IPS DF 6.9 (cell line): ENCODE measurements around the gene UPP2.

ENCODE experiments used
- DNase-seq: peaks from one replicate; pipeline ENCODE4 v3.0.0-alpha.2; 2013; ENCODE audit warnings: low read depth, low spot score
- H3K27ac ChIP-seq: one replicate; pipeline ENCODE4 v1.5.1; 2013; ENCODE audit warnings: low read length, control low read depth
- H3K27me3 ChIP-seq: 2 replicates; pipeline ENCODE4 v1.6.1; 2013; ENCODE audit warnings: mild to moderate bottlenecking, low read length; ENCODE audit not compliant: control insufficient read depth, insufficient read depth
- H3K36me3 ChIP-seq: 2 replicates; pipeline ENCODE4 v1.6.1; 2013; ENCODE audit warnings: low read length; ENCODE audit not compliant: control insufficient read depth, insufficient read depth
- H3K4me1 ChIP-seq: 2 replicates; pipeline ENCODE4 v1.6.1; 2013; ENCODE audit warnings: low read length; ENCODE audit not compliant: control insufficient read depth, insufficient read depth
- H3K4me3 ChIP-seq: 2 replicates; pipeline ENCODE4 v1.5.1; 2013; ENCODE audit warnings: mild to moderate bottlenecking, low read length
- H3K9me3 ChIP-seq: 2 replicates; pipeline ENCODE4 v1.6.1; 2013; ENCODE audit warnings: low read length, inconsistent platforms; ENCODE audit not compliant: control insufficient read depth, insufficient read depth
- WGBS: extraction: QIAGEN DNeasy Blood & Tissue Kit; methylation state at CpG from one replicate; pipeline ENCODE4 v1.1.7; 2013; ENCODE audit warnings: mixed read lengths, missing lambda C conversion rate; ENCODE audit not compliant: insufficient read length, insufficient coverage; 5-methylcytosine and 5-hydroxymethylcytosine counted together

The UPP2 gene

DNA sequence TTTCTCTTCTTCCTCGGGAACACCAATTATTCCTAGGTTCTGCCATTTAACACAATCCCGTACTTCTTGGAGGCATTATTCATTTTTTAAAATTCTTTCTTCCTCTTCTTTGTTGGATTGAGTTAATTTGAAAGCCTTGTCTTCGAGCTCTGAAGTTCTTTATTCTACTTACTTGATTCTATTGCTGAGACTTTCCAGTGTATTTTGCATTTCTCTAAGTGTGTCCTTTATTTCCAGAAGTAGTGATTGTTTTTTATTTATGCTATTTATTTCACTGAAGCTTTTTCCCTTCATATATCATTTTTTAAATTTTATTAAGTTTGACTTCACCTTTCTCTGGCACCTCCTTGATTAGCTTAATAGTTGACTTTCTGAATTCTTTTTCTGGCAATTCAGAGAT, 13.6 kb upstream of the UPP2 start:
- H3K27ac ChIP-seq = no peak overlapping the region
- H3K36me3 ChIP-seq = no peaks in the 10 kb centered on the region
- H3K27me3 ChIP-seq = no peaks in the 10 kb centered on the region
- no peaks in the 10 kb centered on the region for H3K9me3 ChIP-seq
- H3K4me3 ChIP-seq = no peak overlapping the region
- no peak for DNase-seq
- H3K4me1 ChIP-seq = no peaks in the 10 kb centered on the region
- WGBS = no CpG with 5 or more reads among the region's 3 CpGs

DNA sequence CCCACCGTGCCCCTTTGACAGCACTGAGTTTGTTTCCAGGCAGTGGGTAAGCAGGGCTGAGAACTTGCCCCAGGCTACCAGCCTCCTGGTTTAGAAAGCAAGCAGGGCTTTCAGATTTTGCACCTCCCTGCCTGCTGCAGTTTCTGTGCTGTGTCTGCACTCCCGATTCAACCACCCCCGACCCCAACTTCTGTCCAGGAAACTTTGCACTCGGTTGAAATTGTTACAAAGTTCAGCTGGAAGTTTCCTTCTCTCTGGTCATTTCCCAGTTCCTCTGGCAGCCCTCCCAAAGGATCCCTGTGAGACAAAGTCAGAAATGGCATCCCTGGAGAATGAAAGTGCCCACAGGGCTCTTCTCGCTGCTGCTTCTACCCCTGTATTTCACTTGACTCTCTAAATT, 12.4 kb upstream of the UPP2 start:
- no peak overlapping the region for H3K4me3 ChIP-seq
- WGBS = no CpG with 5 or more reads among the region's 5 CpGs
- DNase-seq = no peak

DNA sequence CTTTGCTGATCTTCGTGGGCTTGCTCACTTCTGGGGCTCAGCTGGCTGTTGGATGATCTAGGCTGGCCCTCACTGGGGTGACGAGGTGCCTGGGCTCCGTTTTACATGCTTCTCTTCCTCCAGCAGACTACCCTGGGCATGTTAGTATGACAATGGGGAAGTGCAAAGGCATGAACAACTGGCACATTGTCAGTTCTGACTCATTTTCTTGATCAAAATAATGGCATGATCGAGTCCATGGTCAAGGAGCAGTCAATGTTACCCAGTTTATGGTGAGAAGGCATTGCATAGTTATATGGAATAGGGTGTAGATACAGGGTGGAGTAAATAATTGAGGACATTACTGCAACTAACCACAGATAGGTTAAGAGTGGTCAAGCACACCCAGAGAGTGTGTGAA, 10.0 kb upstream of the UPP2 start:
- WGBS = no CpG with 5 or more reads among the region's 4 CpGs
- Histone ChIP-seq H3K27ac (no peak overlapping the region), H3K9me3 (no peaks in the 10 kb centered on the region)

More for the DNA sequence above, 12.4 kb upstream of the UPP2 start:
- no peaks in the 10 kb centered on the region for H3K27me3 ChIP-seq
- H3K9me3 ChIP-seq = no peaks in the 10 kb centered on the region
- H3K36me3 ChIP-seq = no peaks in the 10 kb centered on the region
- H3K27ac ChIP-seq = no peak overlapping the region
- no peaks in the 10 kb centered on the region for H3K4me1 ChIP-seq

DNA sequence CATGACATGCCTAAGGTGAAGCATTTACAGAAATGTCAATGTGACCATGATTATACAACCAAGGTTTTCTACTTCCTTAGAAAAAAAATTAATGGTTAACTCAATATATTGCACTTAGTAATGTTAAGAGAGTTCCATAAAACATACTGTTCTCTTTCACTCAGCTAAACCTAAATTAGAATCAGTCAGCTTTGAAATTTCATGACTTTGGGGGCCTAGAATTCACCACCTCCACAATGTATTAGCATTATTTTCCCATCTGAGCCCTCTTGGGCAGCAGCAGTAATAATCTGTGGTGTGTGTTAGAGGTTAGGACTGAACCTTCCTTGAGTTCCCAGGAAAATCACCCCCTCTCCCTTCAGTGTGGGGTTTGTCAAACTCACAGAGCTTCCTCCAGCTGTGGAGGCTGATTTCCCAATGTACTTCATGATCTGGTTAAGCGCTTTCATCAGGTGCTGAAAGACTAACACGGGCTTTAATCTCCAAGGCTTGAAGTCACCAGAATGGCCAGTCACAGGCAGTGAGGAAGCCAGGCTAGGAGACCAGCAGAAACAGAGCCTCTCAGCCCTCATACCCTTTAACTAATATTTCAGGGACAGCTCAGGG, 7.1 kb upstream of the UPP2 start:
- Histone ChIP-seq H3K27me3 (no peaks in the 10 kb centered on the region), H3K4me3 (no peak overlapping the region), H3K9me3 (no peaks in the 10 kb centered on the region), H3K36me3 (no peaks in the 10 kb centered on the region), H3K27ac (no peak overlapping the region), H3K4me1 (no peaks in the 10 kb centered on the region)
- no peak for DNase-seq
- WGBS = no CpG with 5 or more reads among the region's 2 CpGs

More for the DNA sequence above, 10.0 kb upstream of the UPP2 start:
- Histone ChIP-seq H3K36me3 (no peaks in the 10 kb centered on the region), H3K27me3 (no peaks in the 10 kb centered on the region), H3K4me3 (no peak overlapping the region), H3K4me1 (no peaks in the 10 kb centered on the region)
- no peak for DNase-seq

DNA sequence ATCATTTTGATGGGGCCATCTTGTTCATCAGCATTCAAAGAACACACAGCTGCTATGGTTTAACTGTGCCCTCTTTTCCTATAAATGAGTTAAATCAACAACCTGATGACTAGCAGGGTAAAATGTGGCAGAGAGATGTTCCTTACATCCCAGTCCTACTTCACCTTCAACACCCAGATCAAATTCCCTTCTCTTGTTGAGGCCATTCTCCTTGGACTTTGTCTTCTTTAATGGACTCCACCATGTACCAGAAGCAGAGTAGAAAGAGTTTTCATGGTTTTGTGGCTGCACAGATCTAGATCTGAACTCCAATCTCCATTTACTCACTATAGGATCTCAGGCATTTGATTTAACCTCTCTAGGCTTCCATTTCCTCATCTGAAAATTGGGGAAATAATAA, 6.4 kb upstream of the UPP2 start:
- Histone ChIP-seq H3K4me1 (no peaks in the 10 kb centered on the region), H3K27ac (no peak overlapping the region)
- no peak for DNase-seq

DNA sequence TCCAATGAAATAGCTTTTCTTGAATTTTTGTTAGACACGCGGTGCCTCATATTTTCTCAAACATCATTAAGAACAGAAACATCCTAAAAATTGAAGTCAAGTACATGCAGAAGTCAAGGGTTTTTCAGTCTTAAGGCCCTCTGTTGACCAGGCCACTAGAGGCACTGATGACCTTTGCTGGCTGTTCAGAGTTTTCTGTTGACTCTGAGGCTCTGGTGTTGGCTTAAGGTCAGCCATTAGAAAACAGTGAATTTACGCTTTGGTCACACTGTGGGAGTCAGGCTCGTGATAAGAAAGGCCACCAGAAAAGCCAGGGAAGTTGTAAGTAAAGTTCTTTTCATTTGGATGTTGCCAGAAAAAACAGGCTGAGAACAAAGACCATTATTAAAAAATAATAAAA, 5.8 kb upstream of the UPP2 start:
- Histone ChIP-seq H3K27ac (no peak overlapping the region), H3K4me3 (no peak overlapping the region), H3K36me3 (no peaks in the 10 kb centered on the region), H3K27me3 (no peaks in the 10 kb centered on the region), H3K9me3 (no peaks in the 10 kb centered on the region), H3K4me1 (no peaks in the 10 kb centered on the region)
- DNase-seq = no peak
- no CpG with 5 or more reads among the region's 4 CpGs for WGBS

More for the DNA sequence above, 6.4 kb upstream of the UPP2 start:
- Histone ChIP-seq H3K4me3 (no peak overlapping the region), H3K36me3 (no peaks in the 10 kb centered on the region), H3K9me3 (no peaks in the 10 kb centered on the region), H3K27me3 (no peaks in the 10 kb centered on the region)

DNA sequence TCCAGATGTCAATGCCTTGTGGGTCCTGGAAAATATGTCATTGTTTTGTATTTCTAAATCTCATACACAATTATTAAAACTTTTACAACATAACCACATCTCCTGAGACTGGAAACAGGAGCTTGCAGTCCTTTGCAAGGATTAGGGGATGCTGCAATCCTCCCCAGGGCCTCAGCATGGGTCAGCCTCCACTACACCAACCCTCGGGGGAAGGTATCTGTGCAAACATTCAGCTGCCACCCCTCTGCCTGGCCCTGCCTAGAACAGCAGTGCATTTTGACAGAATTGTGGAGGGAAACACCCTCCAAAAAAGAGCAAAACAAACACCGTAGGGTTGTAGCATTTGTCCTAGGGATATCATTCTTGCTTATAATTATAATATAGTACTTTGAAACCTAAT, 4.2 kb upstream of the UPP2 start:
- H3K36me3 ChIP-seq = no peaks in the 10 kb centered on the region
- no peak overlapping the region for H3K4me3 ChIP-seq
- H3K27me3 ChIP-seq = no peaks in the 10 kb centered on the region
- H3K27ac ChIP-seq = no peak overlapping the region
- no peaks in the 10 kb centered on the region for H3K9me3 ChIP-seq
- no peak for DNase-seq
- no CpG with 5 or more reads among the region's 2 CpGs for WGBS
- H3K4me1 ChIP-seq = no peaks in the 10 kb centered on the region

DNA sequence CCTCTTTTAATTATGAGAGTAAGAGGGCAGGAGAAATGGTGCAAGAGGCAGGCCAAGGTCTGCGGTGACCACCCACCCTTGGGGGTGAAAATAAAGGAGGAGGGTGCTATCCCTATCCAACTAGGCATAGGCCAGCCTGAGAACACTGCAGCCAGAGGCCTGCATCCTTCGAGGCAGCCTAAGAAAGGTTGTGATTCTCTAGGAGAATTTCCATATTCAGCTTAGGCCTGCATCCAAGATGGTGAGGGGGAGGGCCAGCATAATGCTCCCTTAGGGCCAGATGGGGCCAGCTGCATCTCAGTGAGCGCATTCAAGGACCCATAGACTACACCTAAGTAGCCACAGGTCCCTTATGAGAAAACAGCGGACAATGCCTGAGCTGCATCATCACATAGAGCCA, 3.5 kb upstream of the UPP2 start:
- H3K36me3 ChIP-seq = no peaks in the 10 kb centered on the region
- no peak for DNase-seq
- H3K4me1 ChIP-seq = no peaks in the 10 kb centered on the region
- no peaks in the 10 kb centered on the region for H3K27me3 ChIP-seq
- WGBS = no CpG with 5 or more reads among the region's 4 CpGs
- no peak overlapping the region for H3K27ac ChIP-seq
- no peak overlapping the region for H3K4me3 ChIP-seq
- no peaks in the 10 kb centered on the region for H3K9me3 ChIP-seq

DNA sequence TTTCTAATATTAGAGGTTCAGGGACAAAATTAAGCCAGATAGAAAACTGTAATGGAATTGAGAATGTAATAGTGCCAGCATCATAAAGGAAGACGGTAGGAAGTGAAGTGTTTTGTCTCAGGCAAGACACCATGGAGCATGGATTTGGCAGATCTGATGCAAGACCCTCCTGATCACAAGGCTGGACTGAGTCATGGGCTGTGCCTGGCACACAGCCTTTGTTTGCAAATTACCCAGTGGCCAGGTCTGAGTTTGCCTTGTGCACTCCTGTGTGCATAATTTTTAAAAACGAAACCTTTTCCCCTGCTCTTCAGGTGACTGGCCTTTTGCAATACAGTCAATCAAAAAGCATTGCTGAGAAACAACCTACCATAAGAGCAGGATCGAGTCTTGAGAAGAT, 2.0 kb upstream of the UPP2 start:
- WGBS = no CpG with 5 or more reads among the region's 3 CpGs
- Histone ChIP-seq H3K4me3 (no peak overlapping the region), H3K4me1 (no peaks in the 10 kb centered on the region), H3K27ac (no peak overlapping the region), H3K27me3 (no peaks in the 10 kb centered on the region), H3K36me3 (no peaks in the 10 kb centered on the region), H3K9me3 (no peaks in the 10 kb centered on the region)
- no peak for DNase-seq

DNA sequence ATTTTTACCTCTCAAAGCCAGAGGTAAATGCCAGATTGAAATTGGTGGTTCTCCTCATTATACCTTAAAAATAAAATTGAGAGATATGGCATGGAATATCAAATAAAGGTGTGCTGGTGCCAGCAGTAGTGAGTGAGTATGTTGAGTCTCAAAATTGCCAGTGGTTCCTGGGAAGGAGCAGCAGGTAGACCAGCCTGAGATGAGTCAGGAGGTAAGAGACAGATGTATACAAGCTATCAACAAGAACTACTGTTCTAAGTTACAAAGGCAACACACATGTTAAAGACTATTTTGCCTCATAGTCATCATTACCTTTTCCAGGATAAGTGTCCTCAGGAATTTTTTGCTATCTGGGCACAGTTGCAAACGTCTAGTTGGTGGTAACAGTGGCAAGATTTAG, 1.3 kb upstream of the UPP2 start:
- WGBS = no CpG with 5 or more reads among the region's 1 CpG
- Histone ChIP-seq H3K4me3 (no peak overlapping the region), H3K27me3 (no peaks in the 10 kb centered on the region), H3K4me1 (no peaks in the 10 kb centered on the region), H3K27ac (no peak overlapping the region), H3K36me3 (no peaks in the 10 kb centered on the region), H3K9me3 (no peaks in the 10 kb centered on the region)
- no peak for DNase-seq

DNA sequence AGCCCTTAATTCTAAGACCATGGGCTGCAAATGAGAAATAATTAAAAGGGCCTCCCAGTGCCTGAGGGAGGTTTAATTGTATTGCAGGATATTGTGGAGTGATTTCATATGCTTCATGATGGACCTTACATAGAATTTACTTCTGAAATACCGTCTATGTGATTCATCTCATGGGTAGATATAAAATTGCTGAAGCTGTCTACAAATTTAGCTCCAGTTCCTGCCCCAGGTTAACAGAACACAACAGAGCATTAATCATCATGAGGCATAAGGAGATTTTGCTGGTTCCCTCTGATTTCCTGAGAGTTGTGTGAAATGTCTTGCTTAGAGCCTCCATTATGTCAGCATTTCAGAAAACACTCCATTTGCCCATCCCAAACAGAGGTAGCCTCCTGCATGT, 770 bp downstream of the UPP2 start:
- no peaks in the 10 kb centered on the region for H3K27me3 ChIP-seq
- H3K27ac ChIP-seq = no peak overlapping the region
- no peaks in the 10 kb centered on the region for H3K4me1 ChIP-seq
- no peak overlapping the region for H3K4me3 ChIP-seq
- no peaks in the 10 kb centered on the region for H3K36me3 ChIP-seq
- WGBS = no CpG with 5 or more reads among the region's 1 CpG
- no peak for DNase-seq
- no peaks in the 10 kb centered on the region for H3K9me3 ChIP-seq
